ENCODE results near the gene DLG2.

DNA sequence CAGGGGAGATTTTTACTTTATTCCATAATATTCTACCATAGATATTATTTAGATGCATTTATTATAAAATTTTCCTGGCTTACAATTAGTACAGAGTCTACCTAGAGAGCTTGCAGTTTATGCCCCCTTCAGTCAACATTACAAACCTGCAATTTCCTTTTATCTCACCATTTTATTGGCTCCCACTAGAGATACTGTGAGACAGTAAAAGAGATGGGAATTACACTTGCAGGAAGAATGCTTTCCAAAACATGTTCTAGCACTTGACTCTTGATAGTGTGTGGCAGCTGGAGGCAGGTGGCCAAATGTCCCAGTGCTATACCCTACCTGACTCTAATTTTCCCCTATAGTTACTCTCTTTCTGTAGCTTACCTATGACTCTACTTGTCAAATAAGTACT, 863.2 kb downstream of the DLG2 start:
- TF ChIP-seq, protein P1, sequence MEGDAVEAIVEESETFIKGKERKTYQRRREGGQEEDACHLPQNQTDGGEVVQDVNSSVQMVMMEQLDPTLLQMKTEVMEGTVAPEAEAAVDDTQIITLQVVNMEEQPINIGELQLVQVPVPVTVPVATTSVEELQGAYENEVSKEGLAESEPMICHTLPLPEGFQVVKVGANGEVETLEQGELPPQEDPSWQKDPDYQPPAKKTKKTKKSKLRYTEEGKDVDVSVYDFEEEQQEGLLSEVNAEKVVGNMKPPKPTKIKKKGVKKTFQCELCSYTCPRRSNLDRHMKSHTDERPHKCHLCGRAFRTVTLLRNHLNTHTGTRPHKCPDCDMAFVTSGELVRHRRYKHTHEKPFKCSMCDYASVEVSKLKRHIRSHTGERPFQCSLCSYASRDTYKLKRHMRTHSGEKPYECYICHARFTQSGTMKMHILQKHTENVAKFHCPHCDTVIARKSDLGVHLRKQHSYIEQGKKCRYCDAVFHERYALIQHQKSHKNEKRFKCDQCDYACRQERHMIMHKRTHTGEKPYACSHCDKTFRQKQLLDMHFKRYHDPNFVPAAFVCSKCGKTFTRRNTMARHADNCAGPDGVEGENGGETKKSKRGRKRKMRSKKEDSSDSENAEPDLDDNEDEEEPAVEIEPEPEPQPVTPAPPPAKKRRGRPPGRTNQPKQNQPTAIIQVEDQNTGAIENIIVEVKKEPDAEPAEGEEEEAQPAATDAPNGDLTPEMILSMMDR (IDR thresholded peaks at IDR 0.05; ENCODE audit: low read depth, low read length, missing input control): no peak
- TF ChIP-seq SP1 (IDR thresholded peaks at IDR 0.05) (no peak), YY1 (IDR thresholded peaks at IDR 0.05) (no peak)
